Ishikawa (cell line): Measurements from ENCODE around the gene FAM234B.

Source experiments
- CEBPB ChIP-seq: IDR thresholded peaks from 2 replicates; pipeline ENCODE4 v1.6.1; 2012
- CREB1 ChIP-seq: IDR thresholded peaks from 2 replicates; pipeline ENCODE4 v1.6.1; 2012; ENCODE audit warnings: low read depth
- EGR1 ChIP-seq: IDR thresholded peaks from 2 replicates; pipeline ENCODE4 v1.6.1; 2012
- EP300 ChIP-seq: IDR thresholded peaks from 2 replicates; pipeline ENCODE4 v1.6.1; 2012; ENCODE audit warnings: borderline replicate concordance
- MAX ChIP-seq: IDR thresholded peaks from 2 replicates; pipeline ENCODE4 v1.6.1; 2012
- RAD21 ChIP-seq: IDR thresholded peaks from 2 replicates; pipeline ENCODE4 v1.6.1; 2012; ENCODE audit warnings: low read depth
- REST ChIP-seq: IDR thresholded peaks from 2 replicates; pipeline ENCODE4 v1.6.1; 2012; ENCODE audit warnings: low read depth, mild to moderate bottlenecking
- TCF12 ChIP-seq: IDR thresholded peaks from 2 replicates; pipeline ENCODE4 v1.6.1; 2012; ENCODE audit warnings: low read depth
- USF1 ChIP-seq: IDR thresholded peaks from 2 replicates; pipeline ENCODE4 v1.6.1; 2012

GRCh38 chr12:13080266-13080665 is 36.1 kb downstream of the FAM234B start:
- TF ChIP-seq TCF12 (no peak), RAD21 (no peak), CREB1 (no peak), MAX (no peak), EGR1 (no peak), EP300 (no peak), REST (no peak), CEBPB (no peak), USF1 (no peak)
